NB4 (cell line): Measurements from ENCODE around the gene NMNAT3.

ENCODE experiments used
- DNase-seq: peaks from one replicate; pipeline ENCODE4 v3.0.0; 2010; ENCODE audit warnings: low read depth
- H3K4me3 ChIP-seq: one replicate; pipeline ENCODE4 v1.5.1; 2011; ENCODE audit warnings: mild to moderate bottlenecking, low read depth, low read length, moderate library complexity
- CTCF ChIP-seq: IDR thresholded peaks from one replicate; pipeline ENCODE4 v1.5.1; 2012; ENCODE audit warnings: low read depth, low read length
- MAX ChIP-seq: IDR thresholded peaks from 2 replicates; pipeline ENCODE4 v1.6.1; 2011; ENCODE audit warnings: low read depth, low read length
- MYC ChIP-seq: IDR thresholded peaks from 2 replicates; pipeline ENCODE4 v1.6.1; 2011; ENCODE audit warnings: low read depth, low read length
- POLR2A ChIP-seq: IDR thresholded peaks from 2 replicates; pipeline ENCODE4 v1.6.1; 2011; ENCODE audit warnings: mild to moderate bottlenecking; ENCODE audit not compliant: insufficient read length; ENCODE audit errors: extremely low read depth

The NMNAT3 gene

GRCh38 chr3:139654637-139655365 lies 23.0 kb downstream of the NMNAT3 start:
- no peak for TF ChIP-seq CTCF
- TF ChIP-seq MYC = no peak
- TF ChIP-seq POLR2A = no peak
- TF ChIP-seq MAX = no peak

GRCh38 chr3:139653582-139653981 lies 24.2 kb downstream of the NMNAT3 start:
- no peak for DNase-seq
- no peak for TF ChIP-seq MAX
- no peak for TF ChIP-seq CTCF
- TF ChIP-seq MYC = no peak
- no peak for TF ChIP-seq POLR2A

More at GRCh38 chr3:139654637-139655365, 23.0 kb downstream of the NMNAT3 start:
- H3K4me3 ChIP-seq = no peak overlapping the region
- DNase-seq = no peak

GRCh38 chr3:139652561-139652960 lies 25.2 kb downstream of the NMNAT3 start:
- H3K4me3 ChIP-seq = no peak overlapping the region
- TF ChIP-seq MAX (no peak), MYC (no peak), CTCF (no peak), POLR2A (no peak)
- DNase-seq = no peak

More at GRCh38 chr3:139653582-139653981, 24.2 kb downstream of the NMNAT3 start:
- no peak overlapping the region for H3K4me3 ChIP-seq

DNA sequence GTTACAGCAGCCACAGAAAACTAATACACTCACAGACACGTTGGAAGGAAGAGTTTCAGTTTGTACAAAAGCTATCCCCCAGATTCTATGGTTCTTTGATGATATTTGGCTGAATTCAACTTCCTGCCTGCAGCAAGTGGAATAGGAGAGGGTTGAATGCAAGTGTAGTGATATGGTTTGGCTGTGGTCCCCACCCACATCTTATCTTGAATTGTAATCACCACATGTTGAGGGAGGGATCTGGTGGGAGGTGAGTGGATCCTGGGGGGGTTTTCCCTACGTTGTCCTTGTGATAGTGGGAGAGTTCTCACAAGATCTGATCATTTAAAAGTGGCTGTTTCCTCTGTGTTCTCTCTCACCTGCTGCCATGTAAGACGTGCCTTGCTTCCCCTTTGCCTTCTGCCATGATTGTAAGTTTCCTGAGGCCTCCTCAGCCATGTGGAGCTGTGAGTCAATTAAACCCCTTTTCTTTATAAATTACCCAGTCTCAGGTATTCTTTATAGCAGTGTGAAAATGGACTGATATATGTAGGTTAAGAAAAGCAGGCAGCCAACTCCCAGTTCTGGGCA lies 29.8 kb downstream of the NMNAT3 start:
- no peak overlapping the region for H3K4me3 ChIP-seq
- TF ChIP-seq MAX = no peak
- no peak for TF ChIP-seq MYC
- no peak for TF ChIP-seq CTCF
- TF ChIP-seq POLR2A = no peak
- no peak for DNase-seq

DNA sequence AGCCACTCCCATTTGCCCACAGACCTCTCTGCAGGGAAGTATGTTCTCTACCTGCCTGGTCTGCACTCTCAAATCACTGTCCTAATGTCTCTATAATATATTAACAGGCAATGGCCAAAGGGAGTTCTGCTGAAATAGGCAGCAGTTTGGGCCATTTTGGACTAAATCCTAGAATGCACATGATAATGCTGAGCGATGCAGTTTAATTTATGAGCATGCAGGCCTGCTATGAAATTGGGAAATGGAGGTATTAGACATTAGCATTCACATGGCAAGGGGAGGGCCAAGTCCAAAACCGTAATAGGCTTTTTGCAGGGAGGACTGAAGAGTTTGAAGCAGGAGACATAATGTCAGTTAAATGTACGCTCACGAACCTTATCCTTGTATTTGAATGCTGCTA lies 31.3 kb downstream of the NMNAT3 start:
- TF ChIP-seq MYC = no peak
- no peak for DNase-seq
- no peak overlapping the region for H3K4me3 ChIP-seq

DNA sequence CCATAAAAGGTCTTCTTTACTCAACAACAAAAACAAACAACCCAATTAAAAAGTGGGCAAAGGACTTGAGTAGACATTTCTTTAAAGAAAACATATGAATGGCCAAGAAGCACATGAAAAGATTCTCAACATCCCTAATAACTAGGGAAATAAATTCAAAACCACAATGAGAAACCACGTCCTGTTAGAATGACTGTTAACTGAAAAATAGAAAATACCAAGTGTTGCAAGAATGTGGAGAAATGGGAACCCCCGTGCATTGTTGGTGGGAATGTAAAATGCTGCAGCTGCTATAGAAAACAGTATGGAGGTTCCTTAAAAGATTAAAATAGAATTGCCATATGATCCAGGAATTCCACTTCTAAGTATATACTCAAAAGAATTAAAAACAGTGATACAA lies 34.8 kb downstream of the NMNAT3 start:
- no peak for TF ChIP-seq CTCF
- peak; percentile 4 for DNase-seq
- no peak overlapping the region for H3K4me3 ChIP-seq
